Muscle layer of colon (tissue), 2 donors: Measurements from ENCODE around the gene PBRM1.

ENCODE experiments used
- H3K27ac ChIP-seq: one replicate; pipeline ENCODE4 v1.7.0; 2013; ENCODE audit warnings: low read depth, mild to moderate bottlenecking, low read length, moderate library complexity
- H3K27me3 ChIP-seq, 2 donors: one replicate each; pipeline ENCODE4 v1.7.0; 2013; ENCODE audit warnings: low read length in 2 of 2, mild to moderate bottlenecking in 2 of 2; ENCODE audit not compliant: insufficient read depth in 2 of 2, control insufficient read depth in 1 of 2
- H3K36me3 ChIP-seq: one replicate; pipeline ENCODE4 v1.7.0; 2013; ENCODE audit warnings: mild to moderate bottlenecking, low read length; ENCODE audit not compliant: insufficient read depth
- H3K4me1 ChIP-seq: one replicate; pipeline ENCODE4 v1.7.0; 2013; ENCODE audit warnings: mild to moderate bottlenecking, low read length; ENCODE audit not compliant: insufficient read depth
- H3K4me3 ChIP-seq, 2 donors: one replicate each; pipeline ENCODE4 v1.7.0; 2013; ENCODE audit warnings: low read length in 2 of 2, low read depth in 1 of 2, mild to moderate bottlenecking in 1 of 2, moderate library complexity in 1 of 2
- H3K9ac ChIP-seq: one replicate; pipeline ENCODE4 v1.7.0; 2013; ENCODE audit warnings: low read length
- H3K9me3 ChIP-seq: one replicate; pipeline ENCODE4 v1.7.0; 2013; ENCODE audit warnings: mild to moderate bottlenecking, low read length
- donor health status: abdominal sarcoma.
- donor health status: Adenocarcinoma of cecum.

PBRM1 gene

GRCh38 chr3:52696830-52697631, 11.3 kb upstream of the PBRM1 start:
- H3K4me1 ChIP-seq = no peaks in the 10 kb centered on the region
- H3K4me3 ChIP-seq = no peak overlapping the region
- H3K36me3 ChIP-seq = peaks cover 63% of the 10 kb centered on the region
- no peak overlapping the region for H3K27ac ChIP-seq
- H3K9me3 ChIP-seq = no peaks in the 10 kb centered on the region
- no peak overlapping the region for H3K9ac ChIP-seq
- H3K27me3 ChIP-seq = no peaks in the 10 kb centered on the region

GRCh38 chr3:52695798-52696671, 10.3 kb upstream of the PBRM1 start:
- Histone ChIP-seq H3K27ac (no peak overlapping the region), H3K4me1 (no peaks in the 10 kb centered on the region), H3K9me3 (no peaks in the 10 kb centered on the region), H3K36me3 (peaks cover 68% of the 10 kb centered on the region), H3K9ac (no peak overlapping the region), H3K4me3 (no peak overlapping the region), H3K27me3 (no peaks in the 10 kb centered on the region)

GRCh38 chr3:52694528-52695189, 8.9 kb upstream of the PBRM1 start:
- Histone ChIP-seq H3K4me1 (no peaks in the 10 kb centered on the region), H3K9me3 (no peaks in the 10 kb centered on the region), H3K4me3 (no peak overlapping the region), H3K27ac (no peak overlapping the region), H3K9ac (no peak overlapping the region), H3K36me3 (peaks cover 75% of the 10 kb centered on the region), H3K27me3 (no peaks in the 10 kb centered on the region)

GRCh38 chr3:52693071-52693470, 7.4 kb upstream of the PBRM1 start:
- Histone ChIP-seq H3K36me3 (peaks cover 90% of the 10 kb centered on the region), H3K9me3 (no peaks in the 10 kb centered on the region), H3K27ac (no peak overlapping the region), H3K4me3 (no peak overlapping the region), H3K27me3 (no peaks in the 10 kb centered on the region), H3K9ac (no peak overlapping the region), H3K4me1 (no peaks in the 10 kb centered on the region)

GRCh38 chr3:52690560-52690959, 4.8 kb upstream of the PBRM1 start:
- H3K27ac ChIP-seq = no peak overlapping the region
- no peak overlapping the region for H3K4me3 ChIP-seq
- H3K9ac ChIP-seq = no peak overlapping the region
- H3K4me1 ChIP-seq = peaks cover 10% of the 10 kb centered on the region
- peaks cover 74% of the 10 kb centered on the region for H3K36me3 ChIP-seq
- no peaks in the 10 kb centered on the region for H3K9me3 ChIP-seq
- H3K27me3 ChIP-seq = no peaks in the 10 kb centered on the region

- H3K36me3 ChIP-seq = peaks cover 63% of the 10 kb centered on the region
- no peak overlapping the region for H3K9ac ChIP-seq
- no peak overlapping the region for H3K27ac ChIP-seq
- H3K9me3 ChIP-seq = no peaks in the 10 kb centered on the region
- peaks cover 18% of the 10 kb centered on the region for H3K4me1 ChIP-seq
- H3K27me3 ChIP-seq = no peaks in the 10 kb centered on the region
- H3K4me3 ChIP-seq = no peak overlapping the region
Observed at GRCh38 chr3:52689151-52689550, 3.4 kb upstream of the PBRM1 start.

GRCh38 chr3:52688266-52688665, 2.6 kb upstream of the PBRM1 start:
- Histone ChIP-seq H3K9me3 (no peaks in the 10 kb centered on the region), H3K27me3 (no peaks in the 10 kb centered on the region), H3K27ac (no peak overlapping the region), H3K4me3 (no peak overlapping the region), H3K36me3 (peaks cover 55% of the 10 kb centered on the region), H3K4me1 (peaks cover 21% of the 10 kb centered on the region), H3K9ac (no peak overlapping the region)

- Histone ChIP-seq H3K9ac (peak overlapping the region; percentile 81), H3K36me3 (peaks cover 31% of the 10 kb centered on the region), H3K27me3 (no peaks in the 10 kb centered on the region), H3K4me1 (peaks cover 21% of the 10 kb centered on the region), H3K4me3 (peak overlapping the region; percentile 78 to 83), H3K27ac (peak overlapping the region; percentile 92), H3K9me3 (no peaks in the 10 kb centered on the region)
Observed at GRCh38 chr3:52685285-52685708, 416 bp downstream of the PBRM1 start.

GRCh38 chr3:52684184-52684583, 1.5 kb downstream of the PBRM1 start:
- Histone ChIP-seq H3K27ac (peak overlapping the region; percentile 92), H3K4me1 (peaks cover 21% of the 10 kb centered on the region), H3K9me3 (no peaks in the 10 kb centered on the region), H3K9ac (no peak overlapping the region), H3K4me3 (no peak overlapping the region), H3K27me3 (no peaks in the 10 kb centered on the region), H3K36me3 (peaks cover 26% of the 10 kb centered on the region)

- H3K9ac ChIP-seq = no peak overlapping the region
- H3K4me1 ChIP-seq = peaks cover 21% of the 10 kb centered on the region
- H3K27me3 ChIP-seq = no peaks in the 10 kb centered on the region
- peaks cover 26% of the 10 kb centered on the region for H3K36me3 ChIP-seq
- no peak overlapping the region for H3K27ac ChIP-seq
- no peak overlapping the region for H3K4me3 ChIP-seq
- H3K9me3 ChIP-seq = no peaks in the 10 kb centered on the region
Observed at GRCh38 chr3:52683611-52684010, 2.1 kb downstream of the PBRM1 start.

GRCh38 chr3:52682016-52682415, 3.7 kb downstream of the PBRM1 start:
- Histone ChIP-seq H3K9me3 (no peaks in the 10 kb centered on the region), H3K9ac (no peak overlapping the region), H3K4me1 (peaks cover 19% of the 10 kb centered on the region), H3K27me3 (no peaks in the 10 kb centered on the region), H3K36me3 (peaks cover 27% of the 10 kb centered on the region), H3K4me3 (no peak overlapping the region), H3K27ac (no peak overlapping the region)
